ENCODE measurements around the gene ATP9B. TPM values are rescaled to one million over a fixed set of nuclear protein-coding genes. Genes with fewer than 3 reads are reported as not detected.
"Not testable (repeated sequence)": the region's sequence is repeated elsewhere in the genome, so short reads cannot be mapped to it uniquely, and the experiment has no call there.

ATP9B gene
- total RNA-seq, 1 donor from 2014 or later: 12.6 TPM

- intact Hi-C loops (cut with micrococcal nuclease): no loop called here
- DNase-seq: no peak
- H3K27me3 ChIP-seq (ENCODE audit: low read depth): no peaks in the 10 kb centered on the region
- H3K27ac ChIP-seq (replicated peaks): no peak overlapping the region
- TF ChIP-seq CTCF (IDR thresholded peaks at IDR 0.05; ENCODE audit: borderline replicate concordance): no peak
- H3K4me3 ChIP-seq: no peak overlapping the region
- peaks cover 22% of the 10 kb centered on the region for H3K36me3 ChIP-seq
- H3K9me3 ChIP-seq (replicated peaks): no peaks in the 10 kb centered on the region
- no peaks in the 10 kb centered on the region for H3K4me1 ChIP-seq
Measured at GRCh38 chr18:79372991-79373390, 303.8 kb downstream of the ATP9B start.

- intact Hi-C loops (cut with micrococcal nuclease): no loop called here
- DNase-seq: no peak
- H3K4me3 ChIP-seq: no peak overlapping the region
- no peaks in the 10 kb centered on the region for H3K9me3 ChIP-seq (replicated peaks)
- TF ChIP-seq CTCF (IDR thresholded peaks at IDR 0.05; ENCODE audit: borderline replicate concordance): no peak
- no peaks in the 10 kb centered on the region for H3K4me1 ChIP-seq
- H3K36me3 ChIP-seq: peaks cover 27% of the 10 kb centered on the region
- no peak overlapping the region for H3K27ac ChIP-seq (replicated peaks)
- no peaks in the 10 kb centered on the region for H3K27me3 ChIP-seq (ENCODE audit: low read depth)
Measured at GRCh38 chr18:79373736-79374135, 304.5 kb downstream of the ATP9B start.

GRCh38 chr18:79374408-79375171, 305.4 kb downstream of the ATP9B start:
- H3K36me3 ChIP-seq: peaks cover 27% of the 10 kb centered on the region
- intact Hi-C loops (cut with micrococcal nuclease): no loop called here
- H3K4me3 ChIP-seq: no peak overlapping the region
- no peak for DNase-seq
- H3K27ac ChIP-seq (replicated peaks): no peak overlapping the region
- TF ChIP-seq CTCF (IDR thresholded peaks at IDR 0.05; ENCODE audit: borderline replicate concordance): no peak
- H3K27me3 ChIP-seq (ENCODE audit: low read depth): no peaks in the 10 kb centered on the region
- peaks cover 4% of the 10 kb centered on the region for H3K4me1 ChIP-seq
- H3K9me3 ChIP-seq (replicated peaks): no peaks in the 10 kb centered on the region

DNA sequence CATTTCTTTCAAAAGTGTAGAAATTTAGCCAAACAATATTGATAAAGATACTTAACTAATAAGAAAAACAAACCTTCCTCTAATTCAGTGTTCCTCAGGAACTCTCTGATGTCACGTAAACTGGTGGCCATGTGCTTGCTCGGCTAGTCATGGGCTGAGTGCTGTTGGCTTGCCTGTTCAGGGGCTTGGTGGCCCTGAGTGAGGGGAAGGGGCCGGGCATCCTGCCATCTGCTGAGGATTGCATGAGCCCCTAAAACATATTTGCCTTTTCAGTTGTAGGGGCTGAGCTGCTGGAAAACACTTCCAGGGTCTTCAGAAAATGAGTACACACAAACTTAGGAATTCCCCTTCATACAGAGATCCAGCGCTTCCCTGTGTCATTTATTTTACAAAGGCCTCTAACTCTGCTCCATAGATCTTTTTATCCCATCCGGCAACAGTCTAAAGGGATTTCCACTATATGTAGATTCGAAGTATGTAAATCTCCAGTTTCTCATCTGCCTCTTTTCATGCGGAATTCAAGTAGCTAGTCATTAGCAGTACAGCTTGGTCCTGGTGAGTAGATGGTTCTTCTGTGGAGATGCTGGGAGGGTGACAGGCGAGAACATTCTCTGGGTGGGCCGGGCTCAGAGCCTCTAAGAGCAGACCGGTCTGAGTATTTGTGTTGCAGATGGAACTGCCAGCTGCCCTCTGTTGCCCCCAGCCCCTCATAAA, 306.4 kb downstream of the ATP9B start:
- H3K27ac ChIP-seq (replicated peaks): no peak overlapping the region
- no peak overlapping the region for H3K4me3 ChIP-seq
- H3K36me3 ChIP-seq: peaks cover 27% of the 10 kb centered on the region
- TF ChIP-seq CTCF (IDR thresholded peaks at IDR 0.05; ENCODE audit: borderline replicate concordance): no peak
- H3K4me1 ChIP-seq: peaks cover 4% of the 10 kb centered on the region
- DNase-seq: no peak
- intact Hi-C loops (cut with micrococcal nuclease): no loop called here
- H3K27me3 ChIP-seq (ENCODE audit: low read depth): no peaks in the 10 kb centered on the region
- H3K9me3 ChIP-seq (replicated peaks): no peaks in the 10 kb centered on the region

DNA sequence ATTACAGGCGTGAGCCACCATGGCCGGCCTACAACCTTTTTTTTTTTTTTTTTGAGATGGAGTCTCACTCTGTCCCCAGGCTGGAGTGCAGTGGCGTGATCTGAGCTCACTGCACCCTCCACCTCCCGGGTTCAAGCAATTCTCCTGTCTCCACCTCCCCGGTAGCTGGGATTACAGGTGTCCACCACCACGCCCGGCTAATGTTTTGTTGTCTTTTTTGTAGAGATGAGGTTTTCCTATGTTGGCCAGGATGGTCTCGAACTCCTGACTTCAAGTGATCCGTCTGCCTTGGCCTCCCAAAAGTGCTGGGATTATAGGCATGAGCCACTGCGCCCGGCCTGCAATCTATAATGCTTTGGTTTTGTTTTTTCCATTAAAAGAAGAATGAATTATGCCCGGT, 307.5 kb downstream of the ATP9B start:
- H3K27me3 ChIP-seq (ENCODE audit: low read depth); H3K27ac ChIP-seq (replicated peaks); H3K4me1 ChIP-seq; DNase-seq; H3K9me3 ChIP-seq (replicated peaks); H3K4me3 ChIP-seq; intact Hi-C loops (cut with micrococcal nuclease): not testable (repeated sequence)
- H3K36me3 ChIP-seq: peaks cover 27% of the 10 kb centered on the region

Data from left ventricle myocardium inferior (tissue), 1 donor.